HG03280 (cell line): Measurements from ENCODE around the gene HVCN1.
"Not testable (repeated sequence)": the region's sequence is repeated elsewhere in the genome, so short reads cannot be mapped to it uniquely, and the experiment has no call there.

Source experiments
- ATAC-seq: cut with Tn5 transposase; IDR thresholded peaks from one replicate; pipeline ENCODE4 v1.9.1; 2021; ENCODE audit warnings: mild to moderate bottlenecking, moderate library complexity; ENCODE audit not compliant: unreplicated experiment

HVCN1 gene

DNA sequence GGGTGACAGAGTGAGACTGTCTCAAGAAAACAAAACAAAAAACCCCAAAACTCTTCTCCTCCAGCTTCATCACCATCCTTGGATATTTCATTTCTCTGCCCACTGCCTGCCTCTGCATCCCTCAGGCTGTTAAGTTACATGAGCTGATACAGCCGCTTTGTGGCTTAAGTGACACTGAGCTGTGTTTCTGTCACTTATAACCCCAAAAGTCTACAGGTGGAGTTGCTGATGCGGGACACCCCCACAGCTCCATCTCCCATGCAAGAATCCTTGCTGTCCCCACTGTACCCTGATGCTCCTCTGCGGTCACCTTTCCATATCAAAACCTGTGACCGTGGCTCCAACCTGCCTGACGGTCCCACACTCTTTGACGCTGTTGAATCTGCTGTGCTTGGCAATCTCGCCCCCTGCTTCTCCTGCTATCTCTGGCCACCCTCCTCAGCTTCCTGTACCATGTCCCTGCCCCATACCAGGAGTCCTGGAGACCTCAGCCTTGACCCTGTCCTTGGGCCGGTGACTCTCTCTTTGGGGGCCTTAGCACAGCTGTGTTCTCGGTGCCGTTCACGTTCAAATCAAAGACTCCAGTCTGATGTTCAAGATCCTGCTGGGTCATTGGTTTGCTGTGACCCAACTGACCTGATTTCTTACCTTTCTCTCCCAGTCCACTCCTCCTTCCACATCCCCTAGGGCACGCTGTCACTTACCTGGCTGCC lies 20.3 kb downstream of the HVCN1 start:
- ATAC-seq = peak; percentile 5

DNA sequence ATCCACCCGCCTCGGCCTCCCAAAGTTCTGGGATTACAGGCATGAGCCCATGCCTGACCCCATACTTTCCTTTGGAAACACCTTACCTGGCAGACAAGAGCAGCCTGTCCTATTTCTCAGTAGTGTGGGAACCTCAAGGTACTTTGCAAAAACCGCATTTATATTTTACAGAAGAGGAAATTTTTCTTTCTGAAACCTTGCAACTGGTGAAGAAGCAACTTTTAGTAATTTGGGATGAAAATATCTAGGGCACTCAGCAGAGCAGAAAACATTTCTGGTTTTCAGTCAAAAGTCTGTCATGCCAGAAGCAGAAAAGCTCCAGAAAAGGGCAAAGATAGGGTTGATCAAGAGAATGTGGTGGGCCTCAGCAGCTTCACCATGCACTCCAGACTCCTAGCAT lies 21.2 kb downstream of the HVCN1 start:
- no peak for ATAC-seq

DNA sequence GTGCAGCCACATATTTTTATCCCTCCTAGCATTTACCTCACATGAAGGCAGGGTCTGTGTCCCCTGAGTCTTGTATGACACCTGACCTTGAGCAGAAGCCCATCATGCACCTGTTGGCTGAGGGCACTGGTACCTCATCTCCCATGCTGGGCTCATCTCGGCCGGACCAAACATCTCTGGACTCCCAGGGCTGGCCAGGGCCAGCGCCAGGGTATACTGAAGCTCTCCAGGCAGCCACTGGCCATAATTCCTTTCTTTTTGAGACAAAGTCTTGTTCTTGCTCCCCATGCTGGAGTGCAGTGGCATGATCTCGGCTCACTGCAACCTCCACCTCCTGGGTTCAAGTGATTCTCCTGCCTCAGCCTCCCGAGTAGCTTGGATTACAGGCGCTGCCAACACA lies 22.0 kb downstream of the HVCN1 start:
- no peak for ATAC-seq

DNA sequence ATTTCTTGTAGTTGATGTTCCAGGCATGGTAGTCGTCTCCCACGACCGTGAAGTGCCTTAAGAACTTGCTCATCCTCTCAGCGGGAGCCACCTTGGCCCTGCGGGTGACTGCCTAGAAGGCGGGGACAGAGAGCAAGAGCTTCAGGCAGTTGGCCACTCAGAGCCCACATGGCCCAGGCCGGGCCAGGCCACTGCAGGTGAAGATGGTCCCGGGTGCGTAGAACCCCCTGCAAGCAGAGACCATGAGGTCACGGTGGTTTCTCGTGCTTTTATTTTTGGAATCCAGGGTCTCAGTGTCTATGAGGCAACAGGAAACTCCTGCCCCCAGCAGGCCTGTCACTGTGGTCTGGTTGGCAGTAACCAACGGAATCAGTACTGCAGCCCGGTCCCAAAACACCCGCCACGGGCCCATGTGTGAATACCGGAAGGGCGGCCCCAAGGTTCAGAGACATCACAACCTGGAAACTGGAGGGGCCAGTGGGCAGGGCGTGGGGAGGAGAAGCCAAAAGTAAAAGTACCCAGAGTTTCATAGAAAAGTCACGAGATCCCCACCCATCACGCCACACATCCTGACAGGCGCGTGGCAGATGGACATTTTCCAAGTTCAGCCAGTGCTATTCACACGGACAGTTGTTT lies 27.5 kb downstream of the HVCN1 start:
- ATAC-seq = peak; percentile 84

DNA sequence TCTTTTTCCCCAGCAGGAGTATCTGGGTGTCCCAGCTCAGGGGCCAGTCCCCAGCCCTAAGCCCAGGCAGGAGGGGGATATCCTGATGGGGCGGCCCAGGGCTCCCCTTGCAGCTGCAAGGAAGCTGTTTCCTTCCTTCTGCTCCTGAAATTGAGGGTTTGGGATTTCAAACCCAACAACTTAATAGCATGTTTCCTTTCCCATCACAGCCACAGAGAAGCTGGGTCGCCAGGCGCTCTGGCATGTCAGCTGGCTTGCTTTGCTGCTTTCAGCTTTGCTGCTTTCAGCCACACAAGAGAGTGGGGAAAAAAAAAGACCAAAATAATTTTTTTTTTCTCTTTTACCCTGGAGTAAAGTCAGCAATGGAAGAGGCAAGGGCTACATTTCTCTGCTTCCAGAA lies 30.0 kb downstream of the HVCN1 start:
- no peak for ATAC-seq

DNA sequence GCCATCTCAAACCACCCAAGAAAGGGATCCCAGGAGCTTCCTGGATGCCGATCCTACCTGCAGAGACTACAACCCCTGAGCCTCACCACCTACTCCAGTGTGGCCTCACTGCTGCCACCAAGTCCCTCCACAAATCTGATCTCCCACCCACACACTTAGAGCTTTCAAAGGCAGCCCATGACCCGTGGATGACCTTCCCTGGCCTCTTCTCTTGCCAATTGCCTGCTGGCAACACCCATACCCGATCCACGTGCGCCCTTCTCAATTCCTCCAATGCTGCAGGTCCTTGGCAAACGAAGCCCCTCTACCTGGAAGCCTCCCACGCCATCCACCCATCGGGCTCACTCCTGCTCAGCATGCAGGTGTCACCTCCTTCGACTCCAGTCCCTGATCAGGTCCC lies 30.7 kb downstream of the HVCN1 start:
- no peak for ATAC-seq

DNA sequence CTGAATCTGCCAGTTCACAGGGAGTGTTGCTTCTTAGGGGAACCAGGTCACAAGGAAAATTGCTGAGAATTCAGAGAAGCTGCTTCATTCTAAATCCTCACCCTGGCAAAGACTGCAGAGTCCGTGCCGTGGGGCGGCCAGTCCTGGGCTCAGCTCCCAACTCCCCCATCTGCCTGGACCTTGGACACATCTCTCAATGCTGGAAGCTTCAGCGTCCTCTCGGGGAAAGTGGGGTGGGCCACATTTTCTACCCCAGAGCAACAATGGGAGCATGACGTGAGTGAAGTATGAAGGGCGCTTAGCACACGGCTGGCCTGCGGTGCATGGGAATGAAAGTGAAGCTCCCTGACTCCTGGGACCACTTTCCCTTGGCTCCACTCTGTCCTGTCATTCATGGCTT lies 31.2 kb downstream of the HVCN1 start:
- ATAC-seq = no peak

DNA sequence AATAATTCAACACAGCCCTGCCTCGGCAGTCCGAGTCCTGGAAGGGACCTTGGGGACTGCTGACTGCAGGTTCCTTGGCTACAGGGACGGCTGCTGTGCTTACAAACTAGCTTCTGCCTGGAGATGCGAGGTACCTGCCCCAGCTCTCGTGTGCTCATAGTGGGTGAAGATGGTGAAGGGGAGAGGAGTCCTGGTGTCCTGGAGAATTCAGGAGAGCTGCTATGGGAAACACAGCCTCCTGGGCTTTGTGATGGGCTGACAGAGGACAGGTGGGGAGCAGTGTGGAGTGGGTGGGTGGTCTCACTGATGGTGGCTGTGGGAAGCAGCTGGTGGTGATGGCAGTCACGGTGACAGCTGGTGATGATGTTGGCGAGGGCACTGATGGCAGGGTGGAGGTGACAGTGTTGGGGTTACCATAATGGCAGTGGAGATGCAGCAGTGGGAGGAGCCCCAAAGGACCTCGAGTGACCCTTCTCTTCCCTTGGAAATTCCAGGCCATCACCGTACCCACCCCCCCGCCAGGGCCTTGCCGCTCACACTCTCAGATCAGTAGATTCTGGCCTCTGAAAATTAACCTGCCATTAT lies 32.8 kb downstream of the HVCN1 start:
- no peak for ATAC-seq

DNA sequence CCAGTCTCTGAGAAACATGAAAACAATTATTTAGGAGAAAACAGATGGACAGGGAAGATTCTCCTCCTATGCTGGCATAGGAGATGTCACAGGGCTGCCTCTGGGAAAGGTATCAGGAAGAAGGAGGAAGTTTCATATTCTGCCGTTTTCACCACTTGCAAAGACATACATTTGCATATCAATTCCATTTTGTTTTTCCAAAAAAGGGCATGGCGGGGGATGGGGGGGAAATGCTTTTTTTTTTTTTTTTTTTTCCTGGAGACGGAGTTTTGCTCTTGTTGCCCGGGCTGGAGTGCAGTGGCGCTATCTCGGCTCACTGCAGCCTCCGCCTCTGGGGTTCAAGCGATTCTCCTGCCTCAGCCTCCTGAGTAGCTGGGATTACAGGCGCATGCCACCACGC lies 34.7 kb downstream of the HVCN1 start:
- not testable (repeated sequence) for ATAC-seq

DNA sequence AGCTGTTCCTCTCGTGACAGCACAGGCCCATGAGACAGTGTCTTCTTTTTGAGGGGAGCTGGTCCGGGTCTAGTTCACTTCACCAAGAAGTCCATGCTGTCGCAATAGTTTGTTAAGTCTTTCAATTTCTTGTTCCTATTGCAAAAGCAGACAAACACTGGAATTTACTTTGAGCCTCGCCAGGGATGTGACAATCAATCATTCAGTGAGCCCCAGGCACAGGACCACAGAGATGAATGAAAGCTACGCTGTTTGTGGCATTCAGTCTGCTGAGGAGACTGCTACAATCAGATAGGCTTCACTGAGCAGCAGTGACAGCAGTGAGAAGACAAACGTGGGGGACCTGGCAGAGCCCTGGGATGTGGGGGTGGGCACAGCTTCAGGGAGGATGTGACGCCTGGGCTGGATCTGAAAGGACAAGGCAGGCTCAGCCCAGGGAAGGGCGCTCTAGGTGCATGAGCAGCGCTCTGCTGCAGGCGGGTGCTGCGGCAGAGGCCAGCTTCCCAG lies 39.5 kb downstream of the HVCN1 start:
- ATAC-seq = no peak

DNA sequence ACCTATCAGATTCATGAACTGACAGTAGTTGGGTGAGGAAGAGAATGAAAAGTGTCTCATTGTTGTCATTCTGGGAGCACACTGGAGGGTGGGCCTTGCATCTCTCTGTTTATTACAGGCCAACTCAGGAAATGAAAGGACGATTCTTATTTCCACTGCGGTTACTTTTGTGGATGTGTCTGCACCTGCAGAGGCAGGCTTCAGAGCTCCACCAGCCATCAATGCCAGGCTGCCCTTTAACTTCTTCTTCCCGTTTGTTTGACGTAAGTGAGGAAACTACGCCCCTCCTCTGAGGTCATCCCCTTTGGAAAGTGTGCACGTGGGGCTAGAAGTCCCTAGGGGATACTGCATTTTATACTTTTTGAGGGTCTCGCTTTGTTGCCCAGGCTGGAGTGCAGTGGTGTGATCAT lies 41.3 kb downstream of the HVCN1 start:
- ATAC-seq = no peak

DNA sequence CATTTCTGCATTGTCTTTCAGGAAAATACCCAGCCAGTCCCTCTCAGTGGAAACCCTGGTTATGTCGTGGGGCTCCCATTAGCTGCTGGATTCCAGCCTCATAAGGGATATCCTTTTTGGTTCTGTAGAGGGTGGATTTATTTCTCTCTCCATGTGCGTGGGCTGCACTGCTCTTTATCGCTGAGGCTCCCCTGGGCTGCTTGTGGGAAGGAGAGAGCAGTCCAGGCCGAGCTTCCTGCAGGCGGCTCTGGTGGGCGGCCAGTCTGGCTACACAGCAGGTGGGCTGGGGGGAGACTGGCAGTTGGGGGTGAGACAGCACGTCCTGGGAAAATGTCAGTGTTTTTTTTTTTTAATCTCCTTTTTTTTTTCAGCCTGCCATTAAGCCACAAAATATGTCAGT lies 47.4 kb downstream of the HVCN1 start:
- ATAC-seq = no peak

DNA sequence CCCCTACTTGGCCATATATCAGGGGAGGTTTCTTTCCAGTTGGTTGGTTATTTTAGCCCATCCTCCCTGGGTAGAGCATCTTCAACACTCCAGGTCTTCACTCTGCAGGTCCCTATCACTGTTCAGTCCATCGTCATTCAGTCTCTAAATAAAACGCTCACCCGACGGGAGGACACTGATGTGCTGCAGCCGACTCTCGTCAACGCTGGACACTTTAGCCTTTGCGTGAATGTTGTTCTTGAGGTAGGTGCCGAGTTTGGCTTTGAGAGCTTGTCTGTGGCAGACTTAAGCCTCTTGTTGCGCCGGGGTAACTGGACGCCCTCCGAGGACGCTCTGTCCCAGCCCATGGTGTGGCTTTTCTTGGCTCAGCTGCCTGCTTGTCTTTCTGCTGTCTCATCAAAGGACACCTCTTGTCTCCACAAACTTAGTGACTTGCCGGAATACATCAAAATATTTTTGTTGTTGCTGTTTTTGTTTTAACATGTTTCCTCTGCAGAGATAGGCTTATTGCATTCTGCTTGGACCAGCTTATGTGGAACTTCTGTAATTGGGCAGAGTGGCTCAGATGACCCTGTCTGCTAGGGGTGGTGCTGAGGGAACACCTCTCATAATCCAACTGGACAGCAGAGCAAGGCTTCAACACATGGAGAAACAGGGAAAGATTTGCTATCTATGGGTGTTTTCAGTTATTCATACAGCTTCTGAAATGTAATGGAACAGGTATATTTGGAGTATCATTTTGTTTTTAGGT lies 48.5 kb downstream of the HVCN1 start:
- ATAC-seq = no peak

DNA sequence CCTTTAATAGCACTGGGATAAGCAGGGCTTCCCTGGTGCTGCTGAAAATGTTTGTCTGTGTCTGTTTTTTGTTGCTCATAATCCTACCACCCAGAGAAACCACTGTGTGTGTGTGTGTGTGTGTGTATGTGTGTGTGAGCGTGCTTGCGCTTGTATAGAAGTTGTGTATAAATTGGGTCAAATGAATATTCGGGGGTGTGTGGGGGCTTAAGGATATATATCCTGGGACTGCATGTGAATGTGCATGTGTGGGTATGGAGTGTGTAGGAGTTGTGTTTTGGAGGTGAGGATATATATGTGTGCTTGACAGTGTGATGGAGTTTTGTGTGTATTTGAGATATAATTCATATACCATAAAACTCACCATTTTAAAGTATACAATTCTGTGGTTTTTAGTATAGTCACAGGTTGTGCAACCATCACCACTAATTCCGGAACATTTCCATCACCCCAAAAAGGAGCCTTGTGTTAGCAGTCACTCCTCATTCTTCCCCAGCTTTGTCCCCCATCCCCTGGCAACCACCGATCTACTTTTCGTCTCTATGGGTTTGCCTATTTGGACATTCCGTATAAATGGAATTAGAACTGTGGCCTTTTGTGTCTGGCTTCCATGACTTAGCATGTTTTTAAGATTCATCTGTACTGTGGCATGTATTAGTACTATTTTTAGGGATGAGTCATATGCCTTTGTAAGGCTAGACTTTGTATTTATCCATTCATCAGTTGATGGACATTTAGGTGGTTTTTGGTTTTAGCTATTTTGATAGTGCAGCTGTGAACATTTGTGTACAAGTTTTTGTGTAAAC lies 49.4 kb downstream of the HVCN1 start:
- no peak for ATAC-seq

DNA sequence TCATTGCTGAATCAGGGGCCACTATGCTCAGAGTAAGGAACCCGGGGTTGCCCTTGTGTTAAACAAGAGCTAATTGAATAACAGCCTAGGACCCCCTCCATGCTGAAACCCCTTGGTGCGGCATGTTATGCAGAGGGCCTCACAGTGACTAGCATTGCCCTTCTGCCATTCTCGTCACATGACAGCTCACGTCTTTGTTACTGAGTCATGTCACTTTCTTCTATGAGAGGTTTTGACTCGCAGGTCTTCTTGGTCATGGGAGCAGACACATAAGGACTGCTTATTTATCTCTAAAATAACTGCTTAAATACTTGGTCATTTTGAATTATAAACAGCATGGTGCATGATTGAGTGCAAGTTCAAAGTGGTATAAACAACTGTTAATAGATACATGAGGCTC lies 50.1 kb downstream of the HVCN1 start:
- ATAC-seq = no peak

DNA sequence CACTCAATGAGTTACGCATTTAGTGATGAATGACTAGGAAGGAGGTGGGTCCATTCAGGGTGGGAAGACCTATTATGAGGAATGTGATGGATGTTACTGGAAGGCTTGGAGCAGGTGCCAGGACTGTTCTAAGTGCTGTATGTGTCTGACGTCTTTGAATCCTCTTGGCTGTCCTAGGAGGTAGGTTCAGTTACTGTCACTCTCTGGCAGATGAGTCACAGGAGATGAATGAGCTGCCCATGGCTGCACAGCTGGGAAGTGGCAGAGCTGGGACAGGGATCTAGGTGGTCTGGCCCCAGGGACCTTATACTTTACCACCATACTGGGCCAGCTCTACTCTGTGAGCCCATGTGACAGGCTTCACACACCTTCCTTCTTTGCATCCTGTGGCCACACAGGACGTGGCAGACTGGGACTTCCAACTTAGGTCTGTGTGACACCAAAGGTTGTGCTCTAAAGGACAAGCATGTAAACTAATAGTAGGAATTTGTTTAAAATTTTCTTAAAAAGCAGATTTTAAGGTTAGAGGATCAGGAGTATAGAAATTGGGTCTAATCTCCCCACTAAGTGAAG lies 51.0 kb downstream of the HVCN1 start:
- ATAC-seq = no peak

DNA sequence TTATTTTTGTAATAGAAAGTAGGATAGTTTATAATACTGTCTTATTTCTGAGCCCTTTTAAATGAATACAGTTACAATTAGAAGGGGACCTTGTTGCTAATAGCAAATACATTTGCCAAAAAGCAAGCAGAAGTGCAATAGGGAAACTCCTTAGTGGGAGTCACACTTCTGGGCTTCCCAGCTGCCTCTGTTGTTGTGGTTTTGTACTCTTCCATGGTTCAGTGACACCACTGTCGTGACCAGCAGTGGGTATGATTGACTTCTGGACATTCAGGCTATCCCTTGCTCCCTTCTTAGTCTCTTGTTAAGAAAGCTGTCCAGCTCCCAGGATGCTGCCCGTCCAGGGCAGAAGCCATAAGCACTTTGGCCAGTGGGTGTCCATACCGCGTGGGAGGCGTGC lies 52.4 kb downstream of the HVCN1 start:
- ATAC-seq = no peak

DNA sequence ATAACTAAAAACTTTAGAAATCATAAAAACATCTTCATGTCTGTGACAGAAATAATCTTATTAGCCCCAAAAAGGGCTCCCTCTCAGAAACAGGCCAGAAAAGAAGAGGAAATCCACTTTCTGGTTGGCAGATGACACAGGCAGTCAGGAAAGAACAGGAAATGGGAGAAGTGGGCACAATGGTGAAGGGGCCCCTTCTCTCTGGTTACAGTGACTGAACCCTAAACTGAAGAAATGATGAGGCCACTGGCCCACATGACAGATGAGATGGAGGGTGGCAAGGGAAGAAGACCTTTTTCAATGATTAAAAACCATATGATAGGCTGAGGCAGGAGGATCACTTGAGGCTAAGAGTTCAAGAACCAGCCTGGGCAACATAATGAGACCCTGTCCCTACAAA lies 53.9 kb downstream of the HVCN1 start:
- ATAC-seq = no peak

DNA sequence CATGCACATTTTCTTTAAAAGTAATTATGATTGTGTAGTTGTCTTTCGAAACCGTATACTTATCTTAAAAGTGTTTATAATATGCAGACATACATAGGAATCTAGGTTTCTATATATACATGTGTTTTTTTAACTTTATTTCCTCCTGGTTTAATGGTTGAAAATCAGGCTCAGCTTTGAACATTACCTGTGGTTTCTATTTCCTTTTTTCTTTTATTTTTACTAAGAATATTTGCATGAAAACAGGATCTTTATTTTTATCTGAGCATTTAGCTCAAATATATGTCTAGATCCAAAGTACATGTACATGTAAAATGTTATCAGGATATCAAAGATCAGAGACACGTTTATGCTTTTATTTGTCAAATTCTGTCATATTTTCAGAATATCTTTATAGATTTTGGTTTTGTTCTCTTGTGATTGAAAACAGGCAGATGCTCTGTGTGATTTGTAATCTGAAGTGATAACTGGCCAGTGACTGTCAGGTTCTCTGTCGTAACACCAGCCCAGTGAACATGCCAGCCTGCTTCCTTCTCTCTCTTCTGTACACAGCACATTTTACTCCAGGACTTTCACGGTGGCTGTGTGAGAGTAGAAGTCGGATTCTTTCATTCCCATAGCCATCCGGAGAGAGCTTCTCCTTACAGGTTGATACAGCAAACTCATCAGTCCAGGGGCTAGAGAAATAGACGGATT lies 61.3 kb downstream of the HVCN1 start:
- no peak for ATAC-seq

DNA sequence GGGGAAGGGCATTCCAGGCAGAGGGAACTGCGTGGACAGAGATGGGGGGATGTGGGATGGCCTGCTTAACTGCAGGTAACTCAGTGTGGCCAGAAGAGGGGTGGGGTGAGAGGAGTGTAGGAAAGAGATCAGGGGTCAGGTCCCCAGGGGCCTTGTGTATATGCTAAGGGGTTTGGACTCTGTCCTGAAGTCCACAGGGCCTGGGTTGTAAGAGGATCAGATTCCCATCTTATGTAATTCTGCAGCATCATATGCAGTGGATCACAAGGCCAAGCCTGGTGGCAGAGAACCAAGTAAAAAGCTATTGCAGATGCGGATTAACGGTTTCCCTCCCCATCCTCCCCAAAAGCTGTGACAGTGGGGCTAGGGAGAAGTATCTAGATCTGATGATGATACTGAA lies 66.3 kb downstream of the HVCN1 start:
- no peak for ATAC-seq
